Measurements from ENCODE around the gene SORCS2. TPM values are rescaled to one million over a fixed set of nuclear protein-coding genes. Genes with fewer than 3 reads are reported as not detected.

Gene SORCS2
- total RNA-seq, 4 donors from 2014 or later: 0.07 to 1.2 (median 0.11) TPM

GRCh38 chr4:7637139-7637538, 444.8 kb downstream of the SORCS2 start:
- Histone ChIP-seq H3K9me3 (no peaks in the 10 kb centered on the region), H3K36me3 (no peaks in the 10 kb centered on the region), H3K27ac (no peak overlapping the region), H3K27me3 (peaks cover 0 to 10% (median 9%) of the 10 kb centered on the region in 3 donors), H3K4me3 (no peak overlapping the region), H3K4me1 (no peaks in the 10 kb centered on the region)
- in situ Hi-C loops (cut with MboI; ENCODE audit: low sequenced_read_pairs in 4 of 4) (no loop called here), intact Hi-C loops (cut with DNase I; ENCODE audit: low total_unique reads) (no loop called here)
- TF ChIP-seq, protein P1, sequence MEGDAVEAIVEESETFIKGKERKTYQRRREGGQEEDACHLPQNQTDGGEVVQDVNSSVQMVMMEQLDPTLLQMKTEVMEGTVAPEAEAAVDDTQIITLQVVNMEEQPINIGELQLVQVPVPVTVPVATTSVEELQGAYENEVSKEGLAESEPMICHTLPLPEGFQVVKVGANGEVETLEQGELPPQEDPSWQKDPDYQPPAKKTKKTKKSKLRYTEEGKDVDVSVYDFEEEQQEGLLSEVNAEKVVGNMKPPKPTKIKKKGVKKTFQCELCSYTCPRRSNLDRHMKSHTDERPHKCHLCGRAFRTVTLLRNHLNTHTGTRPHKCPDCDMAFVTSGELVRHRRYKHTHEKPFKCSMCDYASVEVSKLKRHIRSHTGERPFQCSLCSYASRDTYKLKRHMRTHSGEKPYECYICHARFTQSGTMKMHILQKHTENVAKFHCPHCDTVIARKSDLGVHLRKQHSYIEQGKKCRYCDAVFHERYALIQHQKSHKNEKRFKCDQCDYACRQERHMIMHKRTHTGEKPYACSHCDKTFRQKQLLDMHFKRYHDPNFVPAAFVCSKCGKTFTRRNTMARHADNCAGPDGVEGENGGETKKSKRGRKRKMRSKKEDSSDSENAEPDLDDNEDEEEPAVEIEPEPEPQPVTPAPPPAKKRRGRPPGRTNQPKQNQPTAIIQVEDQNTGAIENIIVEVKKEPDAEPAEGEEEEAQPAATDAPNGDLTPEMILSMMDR (IDR thresholded peaks at IDR 0.05 in 4 of 5, conservative IDR thresholded peaks at IDR 0.05 in 1 of 5): no peak
- TF ChIP-seq POLR2A (IDR thresholded peaks at IDR 0.05): no peak
- DNase-seq: no peak
- ATAC-seq: no peak

DNA sequence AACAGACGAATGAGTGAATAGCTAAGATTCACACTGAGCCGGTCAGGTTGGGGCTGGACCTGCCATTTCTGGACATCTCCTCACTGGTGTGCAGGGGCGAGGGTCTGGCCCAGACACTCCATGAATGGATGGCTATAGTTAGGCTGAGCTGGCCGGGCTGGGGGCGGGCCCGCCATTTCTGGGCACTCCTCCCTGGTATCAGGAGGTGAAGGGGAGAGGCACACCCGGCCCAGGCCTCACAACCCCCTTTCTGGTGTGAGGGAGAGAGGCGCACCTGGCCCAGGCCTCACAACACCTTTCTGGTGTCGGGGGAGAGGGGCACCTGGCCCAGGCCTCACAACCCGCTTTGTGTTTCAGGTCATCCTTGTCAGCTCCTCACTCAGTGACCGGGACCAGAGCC, 445.6 kb downstream of the SORCS2 start:
- intact Hi-C loops (cut with DNase I; ENCODE audit: low total_unique reads): no loop called here
- TF ChIP-seq POLR2A (IDR thresholded peaks at IDR 0.05): no peak
- TF ChIP-seq, protein P1 (IDR thresholded peaks at IDR 0.05 in 4 of 5, conservative IDR thresholded peaks at IDR 0.05 in 1 of 5): no peak
- H3K27me3 ChIP-seq: peaks cover 0 to 3% (median 3%) of the 10 kb centered on the region in 3 donors
- H3K9me3 ChIP-seq: no peaks in the 10 kb centered on the region
- no peak overlapping the region for H3K4me3 ChIP-seq
- in situ Hi-C loops (cut with MboI; ENCODE audit: low sequenced_read_pairs in 4 of 4): no loop called here
- H3K4me1 ChIP-seq: no peaks in the 10 kb centered on the region
- no peak overlapping the region for H3K27ac ChIP-seq
- ATAC-seq: no peak
- no peaks in the 10 kb centered on the region for H3K36me3 ChIP-seq
- DNase-seq: no peak

GRCh38 chr4:7638489-7638888, 446.2 kb downstream of the SORCS2 start:
- H3K27me3 ChIP-seq: peaks cover 0 to 3% (median 0%) of the 10 kb centered on the region in 3 donors
- no peak for ATAC-seq
- no peak for DNase-seq

DNA sequence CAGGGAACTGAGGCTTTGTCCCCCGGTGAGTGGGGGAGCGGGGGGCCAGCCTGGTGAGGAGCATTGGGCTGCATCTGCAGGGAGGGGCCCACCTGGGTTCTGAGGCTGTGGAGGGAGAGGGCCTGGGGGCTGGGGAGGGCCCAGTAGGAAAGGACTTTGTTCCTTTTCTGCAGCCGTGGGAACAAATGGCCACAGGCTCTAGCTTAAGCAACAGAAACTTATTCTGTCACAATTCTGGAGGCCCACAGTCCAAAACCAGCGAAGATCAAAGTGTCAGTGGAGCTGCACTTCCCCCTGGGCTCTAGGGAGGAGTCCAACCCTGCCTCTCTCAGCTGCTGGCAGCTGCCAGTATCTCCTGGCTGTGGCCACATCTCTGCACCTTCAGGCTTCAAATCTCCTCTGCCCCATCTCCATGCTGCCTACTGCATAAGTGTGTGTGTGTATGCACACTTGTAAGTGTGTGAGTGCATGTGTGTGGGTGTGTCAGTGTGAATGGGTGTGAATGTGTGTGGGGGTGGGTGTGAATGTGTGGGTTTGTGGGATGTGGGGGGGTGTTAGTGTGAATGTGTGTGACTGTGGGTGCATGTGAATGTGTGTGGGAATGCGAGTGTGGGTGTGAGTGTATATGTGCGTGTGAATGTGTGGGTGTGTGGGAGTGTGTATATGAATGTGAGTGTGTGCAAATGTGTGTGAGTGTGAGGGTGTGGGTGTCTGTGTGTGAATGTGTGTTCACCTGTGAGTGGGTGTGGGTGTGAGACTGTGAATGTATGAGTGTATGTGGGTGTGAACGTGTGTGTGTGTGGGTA, 446.8 kb downstream of the SORCS2 start:
- in situ Hi-C loops (cut with MboI; ENCODE audit: low sequenced_read_pairs in 4 of 4): no loop called here
- ATAC-seq: no peak
- no peaks in the 10 kb centered on the region for H3K4me1 ChIP-seq

More at GRCh38 chr4:7638489-7638888, 446.2 kb downstream of the SORCS2 start:
- no peaks in the 10 kb centered on the region for H3K36me3 ChIP-seq
- H3K4me3 ChIP-seq: no peak overlapping the region
- no peak overlapping the region for H3K27ac ChIP-seq
- in situ Hi-C loops (cut with MboI; ENCODE audit: low sequenced_read_pairs in 4 of 4) (no loop called here), intact Hi-C loops (cut with DNase I; ENCODE audit: low total_unique reads) (no loop called here)
- no peaks in the 10 kb centered on the region for H3K4me1 ChIP-seq
- no peaks in the 10 kb centered on the region for H3K9me3 ChIP-seq
- TF ChIP-seq, protein P1 (IDR thresholded peaks at IDR 0.05 in 4 of 5, conservative IDR thresholded peaks at IDR 0.05 in 1 of 5): no peak
- no peak for TF ChIP-seq POLR2A (IDR thresholded peaks at IDR 0.05)

More for the DNA sequence above, 446.8 kb downstream of the SORCS2 start:
- Histone ChIP-seq H3K9me3 (peaks cover 0 to 3% (median 0%) of the 10 kb centered on the region in 3 donors), H3K27ac (no peak overlapping the region), H3K4me3 (no peak overlapping the region), H3K27me3 (peaks cover 0 to 4% (median 0%) of the 10 kb centered on the region in 3 donors), H3K36me3 (no peaks in the 10 kb centered on the region)
- intact Hi-C loops (cut with DNase I; ENCODE audit: low total_unique reads): no loop called here
- peak in 1 of 2 donors; percentile 18 for DNase-seq
- TF ChIP-seq, protein P1 (IDR thresholded peaks at IDR 0.05 in 4 of 5, conservative IDR thresholded peaks at IDR 0.05 in 1 of 5): no peak
- no peak for TF ChIP-seq POLR2A (IDR thresholded peaks at IDR 0.05)

Data from gastrocnemius medialis (tissue), 4 donors.